ENCODE measurements around the gene ZDHHC6.

DNA sequence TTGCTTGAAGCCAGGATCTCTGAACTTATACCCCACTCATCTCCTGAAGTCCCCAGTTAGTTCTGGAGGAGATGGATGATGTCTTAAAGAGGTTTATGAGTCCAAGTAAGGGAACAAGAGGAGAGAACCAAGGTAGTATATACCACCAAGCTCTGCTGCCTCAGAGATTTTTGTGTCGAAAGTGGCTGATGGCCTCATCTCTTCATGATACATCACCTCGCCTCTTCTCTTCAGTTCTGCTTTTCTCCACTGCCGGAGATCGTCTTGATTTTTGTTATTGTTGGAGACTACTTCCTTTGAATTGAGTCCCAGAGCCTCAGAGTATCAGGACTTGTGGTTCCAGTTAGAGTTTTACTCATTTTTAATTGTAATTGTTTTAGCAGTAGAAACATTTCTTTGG lies 2.2 kb upstream of the ZDHHC6 start:
- no peak for TF ChIP-seq POLR2A (IDR thresholded peaks at IDR 0.05)
- TF ChIP-seq, protein P1, sequence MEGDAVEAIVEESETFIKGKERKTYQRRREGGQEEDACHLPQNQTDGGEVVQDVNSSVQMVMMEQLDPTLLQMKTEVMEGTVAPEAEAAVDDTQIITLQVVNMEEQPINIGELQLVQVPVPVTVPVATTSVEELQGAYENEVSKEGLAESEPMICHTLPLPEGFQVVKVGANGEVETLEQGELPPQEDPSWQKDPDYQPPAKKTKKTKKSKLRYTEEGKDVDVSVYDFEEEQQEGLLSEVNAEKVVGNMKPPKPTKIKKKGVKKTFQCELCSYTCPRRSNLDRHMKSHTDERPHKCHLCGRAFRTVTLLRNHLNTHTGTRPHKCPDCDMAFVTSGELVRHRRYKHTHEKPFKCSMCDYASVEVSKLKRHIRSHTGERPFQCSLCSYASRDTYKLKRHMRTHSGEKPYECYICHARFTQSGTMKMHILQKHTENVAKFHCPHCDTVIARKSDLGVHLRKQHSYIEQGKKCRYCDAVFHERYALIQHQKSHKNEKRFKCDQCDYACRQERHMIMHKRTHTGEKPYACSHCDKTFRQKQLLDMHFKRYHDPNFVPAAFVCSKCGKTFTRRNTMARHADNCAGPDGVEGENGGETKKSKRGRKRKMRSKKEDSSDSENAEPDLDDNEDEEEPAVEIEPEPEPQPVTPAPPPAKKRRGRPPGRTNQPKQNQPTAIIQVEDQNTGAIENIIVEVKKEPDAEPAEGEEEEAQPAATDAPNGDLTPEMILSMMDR (IDR thresholded peaks at IDR 0.05): no peak
